Measurements from ENCODE around the gene WLS.
A peak's percentile ranks its signal among the peaks of the same experiment; 100 is the strongest.

Gene WLS

DNA sequence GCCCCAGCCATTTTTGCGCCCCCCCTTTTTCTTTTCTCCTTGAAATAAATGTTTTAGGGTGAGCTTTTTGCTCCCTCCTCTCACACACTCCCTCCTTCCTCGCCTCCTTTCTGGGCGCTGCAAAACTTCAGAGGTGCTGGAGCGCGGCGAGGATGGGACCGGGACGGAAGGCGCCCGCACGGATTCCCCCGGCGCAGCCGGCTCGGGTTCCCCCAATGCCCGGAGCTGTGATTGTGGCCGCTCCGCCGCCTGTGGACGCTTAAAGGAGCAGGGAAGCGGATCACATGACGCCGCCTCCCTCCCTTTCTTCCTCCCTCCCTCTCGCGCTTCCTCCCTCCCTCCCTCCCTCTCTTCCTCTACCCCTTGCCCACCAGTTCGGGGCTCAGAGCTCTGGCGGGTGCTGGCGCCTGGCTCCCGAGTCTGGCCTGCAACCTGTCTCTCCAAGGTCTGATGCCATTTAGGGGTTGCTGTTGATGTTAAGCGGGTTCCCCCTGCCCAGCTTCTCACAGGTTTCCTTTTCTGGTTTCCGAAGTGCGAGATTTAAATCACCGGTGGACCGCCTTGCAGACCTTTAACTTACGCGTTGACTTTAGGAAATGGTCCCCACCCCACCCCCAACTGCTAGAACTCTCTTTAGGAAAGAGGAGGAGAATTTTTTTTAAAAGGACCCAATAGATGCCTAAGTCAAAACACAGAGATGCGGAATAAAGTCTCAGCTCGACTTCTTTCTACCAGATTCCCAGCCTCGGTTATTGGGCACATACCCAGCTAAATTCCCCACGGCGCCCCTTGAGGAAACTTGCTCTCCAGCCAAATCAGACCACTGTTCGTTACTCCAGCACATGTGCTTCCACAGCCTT is at the start of gene WLS:
Gene WLS, minus strand, starts transcription at position 235 of the 860 bp plus-strand sequence. Its CDS starts 224 bp downstream, at position 11.
- TF ChIP-seq, protein P1, sequence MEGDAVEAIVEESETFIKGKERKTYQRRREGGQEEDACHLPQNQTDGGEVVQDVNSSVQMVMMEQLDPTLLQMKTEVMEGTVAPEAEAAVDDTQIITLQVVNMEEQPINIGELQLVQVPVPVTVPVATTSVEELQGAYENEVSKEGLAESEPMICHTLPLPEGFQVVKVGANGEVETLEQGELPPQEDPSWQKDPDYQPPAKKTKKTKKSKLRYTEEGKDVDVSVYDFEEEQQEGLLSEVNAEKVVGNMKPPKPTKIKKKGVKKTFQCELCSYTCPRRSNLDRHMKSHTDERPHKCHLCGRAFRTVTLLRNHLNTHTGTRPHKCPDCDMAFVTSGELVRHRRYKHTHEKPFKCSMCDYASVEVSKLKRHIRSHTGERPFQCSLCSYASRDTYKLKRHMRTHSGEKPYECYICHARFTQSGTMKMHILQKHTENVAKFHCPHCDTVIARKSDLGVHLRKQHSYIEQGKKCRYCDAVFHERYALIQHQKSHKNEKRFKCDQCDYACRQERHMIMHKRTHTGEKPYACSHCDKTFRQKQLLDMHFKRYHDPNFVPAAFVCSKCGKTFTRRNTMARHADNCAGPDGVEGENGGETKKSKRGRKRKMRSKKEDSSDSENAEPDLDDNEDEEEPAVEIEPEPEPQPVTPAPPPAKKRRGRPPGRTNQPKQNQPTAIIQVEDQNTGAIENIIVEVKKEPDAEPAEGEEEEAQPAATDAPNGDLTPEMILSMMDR (conservative IDR thresholded peaks at IDR 0.05; ENCODE audit: low read depth, low read length), result peak; percentile 35
- H3K4me3 ChIP-seq (ENCODE audit: low read depth, low read length), result peak within 1 kb of the TSS; percentile 79
- peak; percentile 80 for DNase-seq (ENCODE audit: low read depth)

DNA sequence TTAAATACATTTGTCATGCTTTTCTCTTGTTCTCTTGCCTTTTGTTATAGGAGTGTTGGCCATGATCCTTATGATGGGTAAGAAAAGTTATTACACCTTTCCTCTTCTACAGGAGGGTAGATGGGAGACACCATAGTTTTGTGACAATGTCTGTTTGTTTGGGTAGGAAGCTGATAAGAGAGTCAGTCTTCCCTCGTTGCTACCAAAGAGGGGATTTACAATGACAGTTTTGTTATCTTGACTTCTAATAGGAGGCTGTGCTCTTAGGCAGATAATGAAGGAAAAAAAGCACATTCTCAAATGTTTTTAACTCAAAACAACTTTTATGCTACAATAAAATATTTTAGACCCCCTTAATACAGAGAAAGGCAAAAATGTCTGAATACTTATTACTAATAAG is 48.0 kb upstream of the WLS start:
- TF ChIP-seq, protein P1 (conservative IDR thresholded peaks at IDR 0.05; ENCODE audit: low read depth, low read length), result no peak
- no peak overlapping the region for H3K4me3 ChIP-seq (ENCODE audit: low read depth, low read length)
- DNase-seq (ENCODE audit: low read depth), result no peak

DNA sequence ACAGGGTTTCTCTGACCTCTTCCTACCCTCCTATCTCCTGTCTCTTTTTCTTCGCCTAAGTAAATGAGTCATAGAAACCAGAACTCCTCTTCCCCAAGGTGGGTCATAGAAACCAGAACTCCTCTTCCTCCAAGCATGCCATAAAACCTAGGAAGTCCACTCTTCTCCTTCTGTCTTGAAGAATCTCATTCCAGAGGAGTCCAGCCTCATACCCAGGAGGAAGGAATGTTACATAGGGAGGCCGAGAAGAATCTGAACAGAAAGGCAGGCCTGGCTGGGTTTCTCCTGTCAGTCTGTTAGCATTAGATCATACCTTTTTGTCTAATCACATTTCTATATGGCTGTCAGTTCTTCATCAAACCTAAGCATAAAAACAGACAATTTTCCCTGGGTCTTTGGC is 47.5 kb upstream of the WLS start:
- DNase-seq (ENCODE audit: low read depth), result no peak
- TF ChIP-seq, protein P1 (conservative IDR thresholded peaks at IDR 0.05; ENCODE audit: low read depth, low read length), result no peak

DNA sequence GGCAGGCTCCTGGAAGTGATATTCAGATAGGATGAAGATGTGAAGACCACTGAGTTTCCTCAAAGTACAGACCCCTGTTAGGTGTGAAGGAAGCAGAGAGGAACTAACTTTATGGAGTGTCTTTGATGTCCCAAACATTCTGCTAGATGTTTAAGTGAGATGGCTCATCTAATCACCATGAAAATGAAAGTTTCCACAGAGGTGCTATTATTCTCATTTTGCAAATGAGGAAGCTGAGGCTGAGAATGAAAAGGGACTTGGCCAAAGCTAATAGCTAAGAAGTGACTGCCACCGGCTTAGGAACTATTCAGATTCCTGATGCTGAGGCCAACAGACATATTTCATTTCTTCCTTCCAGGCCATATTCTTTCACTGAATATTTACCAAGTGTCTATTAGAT is 45.9 kb upstream of the WLS start:
- no peak for DNase-seq (ENCODE audit: low read depth)
- H3K4me3 ChIP-seq (ENCODE audit: low read depth, low read length), result no peak overlapping the region
- TF ChIP-seq, protein P1 (conservative IDR thresholded peaks at IDR 0.05; ENCODE audit: low read depth, low read length), result no peak

More for the DNA sequence above, 47.5 kb upstream of the WLS start:
- no peak overlapping the region for H3K4me3 ChIP-seq (ENCODE audit: low read depth, low read length)

DNA sequence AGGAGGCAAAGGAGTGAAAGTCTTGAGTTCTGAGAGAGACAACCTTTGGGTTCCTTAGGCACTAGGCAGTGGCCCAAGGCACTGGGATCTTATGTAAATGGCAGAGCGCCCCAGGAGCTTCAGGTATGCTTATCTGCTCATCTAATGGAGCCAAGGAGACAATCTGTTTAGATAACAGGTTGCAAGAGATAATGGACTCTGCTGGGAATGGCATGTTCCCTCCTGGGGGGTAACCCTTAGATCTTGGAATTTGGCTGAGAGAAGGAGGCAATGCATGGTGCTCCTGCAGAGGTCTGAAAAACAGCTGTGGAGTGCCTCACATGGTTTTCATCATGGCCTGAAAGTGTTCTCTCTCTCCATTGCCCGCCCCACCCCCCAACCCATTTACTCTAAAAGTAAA is 44.1 kb upstream of the WLS start:
- DNase-seq (ENCODE audit: low read depth), result no peak
- TF ChIP-seq, protein P1 (conservative IDR thresholded peaks at IDR 0.05; ENCODE audit: low read depth, low read length), result no peak
- H3K4me3 ChIP-seq (ENCODE audit: low read depth, low read length), result no peak overlapping the region

DNA sequence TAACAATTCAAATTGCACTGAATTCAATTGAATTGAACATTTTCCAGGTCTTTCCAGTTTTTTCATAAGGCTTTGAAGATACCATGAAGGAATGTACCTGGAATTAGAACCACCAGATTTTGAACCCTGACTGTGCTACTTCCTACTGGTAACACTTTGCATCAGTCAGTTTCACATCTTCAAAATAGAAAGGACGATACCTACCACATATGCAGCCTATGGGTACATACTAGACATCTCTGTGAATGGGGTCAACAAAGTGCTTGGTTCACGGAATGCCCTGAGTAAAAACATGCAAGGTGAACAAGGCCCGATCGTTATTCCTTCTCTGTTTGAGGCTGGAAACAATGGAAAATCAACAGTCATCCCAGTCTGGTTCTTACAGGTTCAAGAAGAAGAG is 41.2 kb upstream of the WLS start:
- TF ChIP-seq, protein P1 (conservative IDR thresholded peaks at IDR 0.05; ENCODE audit: low read depth, low read length), result no peak
- no peak for DNase-seq (ENCODE audit: low read depth)
- H3K4me3 ChIP-seq (ENCODE audit: low read depth, low read length), result no peak overlapping the region

DNA sequence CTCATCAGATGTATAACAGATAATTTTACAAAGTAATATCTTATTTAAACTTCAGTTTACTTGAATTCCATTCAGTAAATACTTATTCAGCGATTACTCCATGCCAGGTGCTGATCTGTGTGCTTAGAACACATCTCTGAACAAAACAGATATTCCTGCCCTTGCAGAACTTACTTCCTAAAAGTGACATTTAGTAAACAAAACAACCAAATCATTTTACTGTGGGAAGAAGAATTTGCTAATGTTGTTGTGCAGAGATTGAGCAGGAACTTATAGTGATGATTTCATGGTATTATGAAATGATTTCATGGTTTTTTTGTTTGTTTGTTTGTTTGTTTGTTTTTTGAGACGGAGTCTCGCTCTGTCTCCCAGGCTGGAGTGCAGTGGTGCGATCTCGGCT is 39.3 kb upstream of the WLS start:
- TF ChIP-seq, protein P1 (conservative IDR thresholded peaks at IDR 0.05; ENCODE audit: low read depth, low read length), result no peak

More for the DNA sequence above, 39.3 kb upstream of the WLS start:
- no peak overlapping the region for H3K4me3 ChIP-seq (ENCODE audit: low read depth, low read length)
- DNase-seq (ENCODE audit: low read depth), result no peak

Measured in choroid plexus epithelial cell (primary cell).